Measurements from ENCODE around the gene FLT3LG. TPM values are rescaled to one million over a fixed set of nuclear protein-coding genes. Genes with fewer than 3 reads are reported as not detected.

The FLT3LG gene
- total RNA-seq, 4 donors from 2014 or later: 5.5 to 11.5 (median 10.4) TPM

DNA sequence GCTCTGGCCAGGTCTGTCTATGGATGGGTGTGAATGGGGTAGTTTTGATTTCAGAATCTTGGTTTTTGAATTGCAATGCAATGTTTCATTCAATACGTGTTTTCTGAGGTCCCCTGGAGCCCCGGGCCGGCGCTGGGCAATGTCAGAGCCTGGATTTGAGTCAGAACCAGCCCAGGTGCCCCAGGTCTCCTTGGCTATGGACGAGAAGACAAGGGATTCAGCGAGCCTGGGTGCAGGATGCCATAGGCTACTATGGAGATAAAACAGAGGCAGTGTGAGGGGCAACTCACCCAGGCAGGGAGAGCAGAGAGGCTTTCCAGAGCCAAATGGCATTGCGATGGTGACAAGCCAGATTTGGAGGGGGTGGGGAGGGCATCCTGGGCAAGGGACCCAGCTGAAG is 12.2 kb downstream of the FLT3LG start:
- intact Hi-C loops (cut with DNase I): no loop called here
- TF ChIP-seq CTCF (IDR thresholded peaks at IDR 0.05) (no peak), POLR2AphosphoS5 (IDR thresholded peaks at IDR 0.05) (no peak), EP300 (IDR thresholded peaks at IDR 0.05) (no peak), POLR2A (IDR thresholded peaks at IDR 0.05; ENCODE audit: low read depth) (no peak)
- peak overlapping the region in 3 of 4 donors; percentile 81 to 90 (median 84) for H3K27ac ChIP-seq (replicated peaks in 1 of 4)
- H3K4me1 ChIP-seq: peaks cover 17 to 42% (median 34%) of the 10 kb centered on the region in 4 donors
- no peaks in the 10 kb centered on the region for H3K27me3 ChIP-seq
- H3K9me3 ChIP-seq: no peaks in the 10 kb centered on the region
- 95% methylated on average over 7 of the region's 7 CpGs for whole genome bisulfite sequencing
- DNase-seq (ENCODE audit: extremely low spot score): no peak
- peaks cover 17 to 61% (median 28%) of the 10 kb centered on the region in 4 donors for H3K36me3 ChIP-seq
- H3K4me3 ChIP-seq: no peak overlapping the region

DNA sequence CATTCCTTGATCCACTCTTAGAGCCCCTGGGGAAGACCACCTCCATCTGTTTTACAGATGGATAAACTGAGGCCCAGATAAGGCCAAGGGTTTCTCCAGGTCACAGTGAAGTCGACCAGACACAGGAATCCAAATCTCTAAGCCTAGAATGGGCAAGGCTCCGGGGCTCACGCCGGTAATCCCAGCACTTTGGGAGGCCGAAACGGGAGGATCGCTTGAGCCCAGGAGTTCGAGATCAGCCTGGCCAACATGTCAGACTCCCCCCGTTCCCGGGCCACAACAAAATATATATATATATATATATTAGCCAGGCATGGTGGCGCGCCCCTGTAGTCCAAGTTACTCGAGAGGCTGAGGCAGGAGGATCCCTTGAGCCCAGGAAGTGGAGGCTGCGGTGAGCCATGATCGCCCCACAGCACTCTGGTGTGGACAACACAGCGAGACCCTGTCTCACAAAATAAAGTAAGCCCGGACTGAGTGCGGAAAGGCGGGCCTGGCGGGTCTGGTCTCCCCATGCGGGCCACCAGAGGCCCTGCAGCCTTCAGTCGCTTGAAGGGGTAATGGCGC is 12.8 kb downstream of the FLT3LG start:
- Histone ChIP-seq H3K27me3 (no peaks in the 10 kb centered on the region), H3K4me1 (peaks cover 17 to 45% (median 34%) of the 10 kb centered on the region in 4 donors), H3K4me3 (peak overlapping the region; percentile 38 to 95 (median 80)), H3K9me3 (no peaks in the 10 kb centered on the region), H3K36me3 (peaks cover 23 to 63% (median 33%) of the 10 kb centered on the region in 4 donors), H3K27ac (replicated peaks in 1 of 4) (peak overlapping the region; percentile 81 to 91 (median 87))
- 89% methylated on average over 15 of the region's 23 CpGs for WGBS
- no peak for TF ChIP-seq POLR2AphosphoS5 (IDR thresholded peaks at IDR 0.05)
- TF ChIP-seq CTCF (IDR thresholded peaks at IDR 0.05): no peak
- no peak for TF ChIP-seq EP300 (IDR thresholded peaks at IDR 0.05)
- TF ChIP-seq POLR2A (IDR thresholded peaks at IDR 0.05; ENCODE audit: low read depth): no peak
- intact Hi-C loops (cut with DNase I): no loop called here
- DNase-seq (ENCODE audit: extremely low spot score): no peak

DNA sequence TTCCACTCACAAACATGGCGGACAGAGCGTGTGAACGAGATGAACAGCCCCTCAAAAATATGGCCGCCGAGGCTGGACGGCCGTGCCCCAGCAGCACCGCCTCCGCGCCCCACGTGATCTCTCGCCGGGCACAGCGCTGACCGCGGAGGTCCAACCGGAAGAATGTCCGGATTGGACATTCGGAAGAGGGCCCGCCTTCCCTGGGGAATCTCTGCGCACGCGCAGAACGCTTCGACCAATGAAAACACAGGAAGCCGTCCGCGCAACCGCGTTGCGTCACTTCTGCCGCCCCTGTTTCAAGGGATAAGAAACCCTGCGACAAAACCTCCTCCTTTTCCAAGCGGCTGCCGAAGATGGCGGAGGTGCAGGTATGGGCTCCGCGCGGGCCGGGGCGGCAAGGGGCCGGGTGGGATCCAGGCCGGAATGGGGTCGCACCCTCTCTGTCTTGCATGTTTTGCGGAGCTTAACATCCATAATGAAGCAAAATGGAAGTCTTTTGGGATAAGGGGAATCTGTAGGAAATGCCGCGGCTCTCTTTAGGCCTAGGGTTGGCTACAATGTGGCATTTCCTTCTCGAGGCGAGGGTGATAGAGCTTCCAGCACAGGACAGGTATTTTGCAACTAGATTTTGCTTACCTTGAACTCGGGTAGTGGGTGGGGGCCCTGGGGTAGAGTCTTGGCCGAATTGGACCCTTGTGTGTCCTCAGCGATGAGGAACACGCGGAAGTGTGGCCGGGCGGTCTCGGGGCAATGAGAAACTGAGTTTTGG is 13.4 kb downstream of the FLT3LG start, which contains the start of gene RPL13A:
Gene RPL13A (plus strand): TSS at position 332 of the 769 bp plus-strand sequence. CDS start 22 bp downstream, at position 354.
- no peaks in the 10 kb centered on the region for H3K9me3 ChIP-seq
- peak within 1 kb of the TSS; percentile 84 to 92 (median 90) for H3K27ac ChIP-seq (replicated peaks in 1 of 4)
- TF ChIP-seq POLR2AphosphoS5 (IDR thresholded peaks at IDR 0.05): peak; percentile 99 to 100
- no peak for TF ChIP-seq EP300 (IDR thresholded peaks at IDR 0.05)
- no peak for TF ChIP-seq CTCF (IDR thresholded peaks at IDR 0.05)
- peak; percentile 100 for TF ChIP-seq POLR2A (IDR thresholded peaks at IDR 0.05; ENCODE audit: low read depth)
- WGBS: 0% methylated on average over 33 of the region's 57 CpGs
- peaks cover 17 to 49% (median 34%) of the 10 kb centered on the region in 4 donors for H3K4me1 ChIP-seq
- intact Hi-C loops (cut with DNase I): no loop called here
- H3K27me3 ChIP-seq: no peaks in the 10 kb centered on the region
- H3K36me3 ChIP-seq: peaks cover 29 to 63% (median 37%) of the 10 kb centered on the region in 4 donors
- DNase-seq (ENCODE audit: extremely low spot score): peak; percentile 100
- H3K4me3 ChIP-seq: peak within 1 kb of the TSS; percentile 69 to 100 (median 93)

DNA sequence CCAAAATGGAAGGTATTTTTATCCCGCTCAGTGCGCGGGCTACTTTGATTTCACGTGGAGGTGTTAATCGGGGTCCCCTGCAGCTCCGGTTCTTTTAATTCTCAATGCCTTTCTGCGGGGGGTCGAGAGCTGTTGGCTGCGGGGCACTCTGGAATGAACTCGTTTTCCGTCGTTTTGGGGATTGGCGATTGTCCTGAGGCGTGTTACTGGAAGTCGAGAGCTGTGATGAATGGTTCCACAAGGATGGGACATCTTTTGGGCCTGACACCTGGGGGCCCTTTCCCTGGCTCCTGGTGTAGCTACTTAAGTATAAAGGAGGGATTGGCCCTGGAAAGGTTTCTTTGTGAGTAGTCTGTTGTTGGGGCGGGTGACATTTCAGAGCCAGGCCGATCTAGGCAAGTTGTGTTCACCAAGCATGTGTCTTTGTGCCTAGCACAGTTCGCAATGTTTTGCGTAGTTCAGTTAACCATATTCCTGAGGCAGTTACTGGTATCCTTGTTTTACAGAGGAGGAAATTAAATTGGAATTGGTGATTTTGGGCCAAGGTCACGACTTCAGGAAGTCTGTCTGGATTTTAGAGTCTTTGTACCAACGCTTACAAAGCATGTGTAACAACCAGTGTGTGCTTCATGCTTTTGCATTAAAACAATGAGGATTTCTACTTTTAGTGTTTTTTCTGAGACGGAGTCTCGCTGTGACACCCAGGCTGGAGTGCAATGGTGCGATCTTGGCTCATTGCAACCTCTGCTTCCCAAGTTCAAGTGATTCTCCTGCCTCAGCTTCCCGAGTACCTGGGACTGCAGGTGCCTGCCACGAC is 14.2 kb downstream of the FLT3LG start:
- WGBS: 2% methylated on average over 26 of the region's 26 CpGs
- Histone ChIP-seq H3K27ac (replicated peaks in 1 of 4) (peak overlapping the region; percentile 84 to 92 (median 90)), H3K36me3 (peaks cover 36 to 63% (median 43%) of the 10 kb centered on the region in 4 donors), H3K27me3 (no peaks in the 10 kb centered on the region), H3K4me3 (peak overlapping the region; percentile 69 to 100 (median 93)), H3K9me3 (no peaks in the 10 kb centered on the region), H3K4me1 (peaks cover 17 to 49% (median 34%) of the 10 kb centered on the region in 4 donors)
- TF ChIP-seq POLR2AphosphoS5 (IDR thresholded peaks at IDR 0.05): no peak
- TF ChIP-seq EP300 (IDR thresholded peaks at IDR 0.05): no peak
- TF ChIP-seq CTCF (IDR thresholded peaks at IDR 0.05): no peak
- no peak for TF ChIP-seq POLR2A (IDR thresholded peaks at IDR 0.05; ENCODE audit: low read depth)
- intact Hi-C loops (cut with DNase I): no loop called here
- DNase-seq (ENCODE audit: extremely low spot score): no peak

Measured in esophagus muscularis mucosa (tissue), 4 donors.